ENCODE data around the gene RAPGEF6. TPM values are rescaled to one million over a fixed set of nuclear protein-coding genes. Genes with fewer than 3 reads are reported as not detected.
"Not testable (repeated sequence)": the region's sequence is repeated elsewhere in the genome, so short reads cannot be mapped to it uniquely, and the experiment has no call there.

Gene RAPGEF6
- total RNA-seq, 2 donors from 2014 or later: 16.5 to 50.0 TPM

DNA sequence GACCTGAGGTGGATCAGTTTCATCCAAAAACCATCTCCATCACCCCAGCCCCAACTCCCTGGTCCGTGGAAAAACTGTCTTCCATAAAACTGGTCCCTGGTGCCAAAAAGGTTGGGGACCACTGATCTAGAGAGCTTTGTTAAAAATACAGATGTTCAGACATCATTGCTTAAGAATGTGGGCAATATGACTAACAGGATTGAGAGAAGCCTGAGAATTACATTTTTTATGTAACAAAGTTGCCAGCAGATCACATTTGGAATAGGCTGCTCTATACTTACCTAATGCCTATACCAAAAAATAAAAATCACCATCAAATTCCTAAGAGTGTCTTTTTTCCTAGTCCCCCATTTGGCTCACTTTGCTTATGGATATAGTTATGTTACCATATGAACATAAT, 143.3 kb downstream of the RAPGEF6 start:
- H3K27ac ChIP-seq: peak overlapping the region in 1 of 2 donors; percentile 22
- H3K36me3 ChIP-seq: peaks cover 5% of the 10 kb centered on the region

GRCh38 chr5:131488463-131488862, 146.6 kb downstream of the RAPGEF6 start:
- Histone ChIP-seq H3K9me3 (no peaks in the 10 kb centered on the region), H3K4me1 (ENCODE audit: control insufficient read depth in 1 of 2, low read depth in 2 of 2) (peaks cover 26 to 39% of the 10 kb centered on the region in 2 donors), H3K27me3 (replicated peaks; ENCODE audit: insufficient read depth) (no peaks in the 10 kb centered on the region), H3K27ac (peak overlapping the region; percentile 22 to 36), H3K36me3 (no peaks in the 10 kb centered on the region), H3K4me3 (no peak overlapping the region)
- ATAC-seq (ENCODE audit: insufficient number of reproducible peaks, low FRiP score, low read depth) (no peak), DNase-seq (ENCODE audit: low spot score) (no peak)
- TF ChIP-seq, protein P1, sequence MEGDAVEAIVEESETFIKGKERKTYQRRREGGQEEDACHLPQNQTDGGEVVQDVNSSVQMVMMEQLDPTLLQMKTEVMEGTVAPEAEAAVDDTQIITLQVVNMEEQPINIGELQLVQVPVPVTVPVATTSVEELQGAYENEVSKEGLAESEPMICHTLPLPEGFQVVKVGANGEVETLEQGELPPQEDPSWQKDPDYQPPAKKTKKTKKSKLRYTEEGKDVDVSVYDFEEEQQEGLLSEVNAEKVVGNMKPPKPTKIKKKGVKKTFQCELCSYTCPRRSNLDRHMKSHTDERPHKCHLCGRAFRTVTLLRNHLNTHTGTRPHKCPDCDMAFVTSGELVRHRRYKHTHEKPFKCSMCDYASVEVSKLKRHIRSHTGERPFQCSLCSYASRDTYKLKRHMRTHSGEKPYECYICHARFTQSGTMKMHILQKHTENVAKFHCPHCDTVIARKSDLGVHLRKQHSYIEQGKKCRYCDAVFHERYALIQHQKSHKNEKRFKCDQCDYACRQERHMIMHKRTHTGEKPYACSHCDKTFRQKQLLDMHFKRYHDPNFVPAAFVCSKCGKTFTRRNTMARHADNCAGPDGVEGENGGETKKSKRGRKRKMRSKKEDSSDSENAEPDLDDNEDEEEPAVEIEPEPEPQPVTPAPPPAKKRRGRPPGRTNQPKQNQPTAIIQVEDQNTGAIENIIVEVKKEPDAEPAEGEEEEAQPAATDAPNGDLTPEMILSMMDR (IDR thresholded peaks at IDR 0.05): no peak

More for the DNA sequence above, 143.3 kb downstream of the RAPGEF6 start:
- Histone ChIP-seq H3K27me3 (replicated peaks; ENCODE audit: insufficient read depth) (no peaks in the 10 kb centered on the region), H3K9me3 (no peaks in the 10 kb centered on the region), H3K4me1 (ENCODE audit: control insufficient read depth in 1 of 2, low read depth in 2 of 2) (peaks cover 26 to 29% of the 10 kb centered on the region in 2 donors), H3K4me3 (no peak overlapping the region)
- TF ChIP-seq, protein P1 (IDR thresholded peaks at IDR 0.05): no peak
- DNase-seq (ENCODE audit: low spot score) (no peak), ATAC-seq (ENCODE audit: insufficient number of reproducible peaks, low FRiP score, low read depth) (no peak)

- not testable (repeated sequence) for H3K9me3 ChIP-seq; H3K36me3 ChIP-seq; DNase-seq (ENCODE audit: low spot score); H3K27me3 ChIP-seq (replicated peaks; ENCODE audit: insufficient read depth); ATAC-seq (ENCODE audit: insufficient number of reproducible peaks, low FRiP score, low read depth); H3K4me3 ChIP-seq; H3K27ac ChIP-seq
- peaks cover 24 to 36% of the 10 kb centered on the region in 2 donors for H3K4me1 ChIP-seq (ENCODE audit: control insufficient read depth in 1 of 2, low read depth in 2 of 2)
Observed at GRCh38 chr5:131487371-131487770, 147.7 kb downstream of the RAPGEF6 start.

DNA sequence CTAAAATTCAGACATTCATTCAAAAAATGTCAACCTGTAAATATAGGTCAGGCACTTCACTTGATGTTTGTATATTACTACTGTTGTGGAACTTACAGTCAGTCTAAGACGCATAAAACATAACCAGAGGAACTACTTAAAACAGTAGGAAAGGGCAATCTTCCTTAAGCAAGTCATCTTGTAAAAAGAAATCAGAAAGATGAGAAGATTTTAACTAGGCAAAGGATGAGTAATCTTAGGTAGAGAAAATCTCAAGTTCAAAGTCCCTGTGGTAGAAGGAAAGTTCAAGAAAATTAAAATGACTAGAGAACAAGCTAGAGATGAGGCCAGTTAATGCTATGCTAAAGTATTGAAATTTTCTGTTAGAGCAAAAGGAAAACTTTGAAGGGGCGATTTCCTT, 152.4 kb downstream of the RAPGEF6 start:
- DNase-seq (ENCODE audit: low spot score): no peak
- peaks cover 6% of the 10 kb centered on the region for H3K36me3 ChIP-seq
- TF ChIP-seq, protein P1 (IDR thresholded peaks at IDR 0.05): no peak
- no peaks in the 10 kb centered on the region for H3K27me3 ChIP-seq (replicated peaks; ENCODE audit: insufficient read depth)
- no peak for ATAC-seq (ENCODE audit: insufficient number of reproducible peaks, low FRiP score, low read depth)
- no peak overlapping the region for H3K27ac ChIP-seq
- H3K4me1 ChIP-seq (ENCODE audit: control insufficient read depth in 1 of 2, low read depth in 2 of 2): peaks cover 0 to 10% of the 10 kb centered on the region in 2 donors
- no peak overlapping the region for H3K4me3 ChIP-seq
- H3K9me3 ChIP-seq: no peaks in the 10 kb centered on the region

GRCh38 chr5:131481569-131481968, 153.5 kb downstream of the RAPGEF6 start:
- TF ChIP-seq, protein P1 (IDR thresholded peaks at IDR 0.05): no peak
- no peaks in the 10 kb centered on the region for H3K27me3 ChIP-seq (replicated peaks; ENCODE audit: insufficient read depth)
- no peaks in the 10 kb centered on the region for H3K9me3 ChIP-seq
- DNase-seq (ENCODE audit: low spot score): no peak
- no peak for ATAC-seq (ENCODE audit: insufficient number of reproducible peaks, low FRiP score, low read depth)
- no peak overlapping the region for H3K4me3 ChIP-seq
- peaks cover 6% of the 10 kb centered on the region for H3K36me3 ChIP-seq
- H3K4me1 ChIP-seq (ENCODE audit: control insufficient read depth in 1 of 2, low read depth in 2 of 2): peaks cover 0 to 10% of the 10 kb centered on the region in 2 donors
- H3K27ac ChIP-seq: no peak overlapping the region

DNA sequence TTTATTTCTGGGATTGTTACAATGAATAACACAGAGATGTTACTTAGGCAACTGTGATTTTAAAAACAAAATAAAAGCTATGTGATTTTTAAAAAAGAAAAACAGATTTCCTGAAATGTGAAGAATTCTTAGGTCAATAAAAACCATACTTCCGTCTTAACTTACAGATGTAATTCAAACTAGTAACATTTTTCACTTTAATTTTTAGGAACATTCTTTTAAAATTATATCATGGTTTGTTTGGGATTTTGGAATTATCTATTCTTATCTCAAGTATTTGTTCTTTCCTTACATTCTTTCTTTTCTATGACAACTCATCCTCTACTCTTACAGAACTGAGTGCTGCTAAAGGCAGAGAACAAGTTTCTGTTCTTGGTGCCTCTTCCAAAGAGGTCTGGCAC, 159.5 kb downstream of the RAPGEF6 start:
- no peaks in the 10 kb centered on the region for H3K9me3 ChIP-seq
- no peak for DNase-seq (ENCODE audit: low spot score)
- ATAC-seq (ENCODE audit: insufficient number of reproducible peaks, low FRiP score, low read depth): no peak
- TF ChIP-seq, protein P1 (IDR thresholded peaks at IDR 0.05): no peak
- H3K4me1 ChIP-seq (ENCODE audit: control insufficient read depth in 1 of 2, low read depth in 2 of 2): peaks cover 8 to 15% of the 10 kb centered on the region in 2 donors
- H3K27ac ChIP-seq: peak overlapping the region; percentile 57 to 60
- H3K4me3 ChIP-seq: no peak overlapping the region
- no peaks in the 10 kb centered on the region for H3K27me3 ChIP-seq (replicated peaks; ENCODE audit: insufficient read depth)
- no peaks in the 10 kb centered on the region for H3K36me3 ChIP-seq

All from thoracic aorta (tissue), 2 donors.